GM19239 (cell line): ENCODE data around the gene BTN3A1.
"Not testable (repeated sequence)": the region's sequence is repeated elsewhere in the genome, so short reads cannot be mapped to it uniquely, and the experiment has no call there.

Source experiments
- DNase-seq: peaks from one replicate; pipeline ENCODE4 v3.0.0; 2011; ENCODE audit warnings: low spot score; ENCODE audit not compliant: insufficient read length
- FAIRE-seq: peaks from 2 replicates; lab custom pipeline; 2011; peaks lifted over from hg19 to GRCh38; lab: Jason Lieb, UNC

BTN3A1 gene

GRCh38 chr6:26378143-26378542, 23.9 kb upstream of the BTN3A1 start:
- not testable (repeated sequence) for DNase-seq, FAIRE-seq

GRCh38 chr6:26379292-26379691, 22.8 kb upstream of the BTN3A1 start:
- DNase-seq (no peak), FAIRE-seq (no peak)

- DNase-seq: no peak
- no peak for FAIRE-seq
Measured at GRCh38 chr6:26379740-26380139, 22.3 kb upstream of the BTN3A1 start.

GRCh38 chr6:26380256-26380655, 21.8 kb upstream of the BTN3A1 start:
- DNase-seq (no peak), FAIRE-seq (no peak)

GRCh38 chr6:26382121-26382520, 20.0 kb upstream of the BTN3A1 start:
- FAIRE-seq: no peak

GRCh38 chr6:26383624-26384417, 18.3 kb upstream of the BTN3A1 start:
- peak; percentile 93 for FAIRE-seq
- DNase-seq: no peak

More at GRCh38 chr6:26382121-26382520, 20.0 kb upstream of the BTN3A1 start:
- DNase-seq: no peak

GRCh38 chr6:26385734-26386125, 16.3 kb upstream of the BTN3A1 start:
- DNase-seq (no peak), FAIRE-seq (no peak)

GRCh38 chr6:26387565-26387964, 14.5 kb upstream of the BTN3A1 start:
- FAIRE-seq: no peak
- DNase-seq: no peak

GRCh38 chr6:26388014-26388413, 14.1 kb upstream of the BTN3A1 start:
- DNase-seq: no peak

GRCh38 chr6:26388441-26388840, 13.6 kb upstream of the BTN3A1 start:
- DNase-seq (no peak), FAIRE-seq (no peak)

More at GRCh38 chr6:26388014-26388413, 14.1 kb upstream of the BTN3A1 start:
- no peak for FAIRE-seq

- FAIRE-seq (no peak), DNase-seq (no peak)
Measured at GRCh38 chr6:26389349-26389894, 12.7 kb upstream of the BTN3A1 start.

GRCh38 chr6:26390531-26390930, 11.5 kb upstream of the BTN3A1 start:
- FAIRE-seq (no peak), DNase-seq (no peak)

GRCh38 chr6:26392932-26393636, 9.0 kb upstream of the BTN3A1 start:
- no peak for FAIRE-seq
- no peak for DNase-seq

- FAIRE-seq: no peak
- no peak for DNase-seq
Measured at GRCh38 chr6:26394289-26394688, 7.8 kb upstream of the BTN3A1 start.

- no peak for FAIRE-seq
- no peak for DNase-seq
Measured at GRCh38 chr6:26398555-26398954, 3.5 kb upstream of the BTN3A1 start.

GRCh38 chr6:26400626-26401025, 1.4 kb upstream of the BTN3A1 start:
- DNase-seq: no peak
- FAIRE-seq: no peak

GRCh38 chr6:26401389-26401986, 587 bp upstream of the BTN3A1 start:
- no peak for FAIRE-seq

GRCh38 chr6:26403893-26404292, 1.8 kb downstream of the BTN3A1 start:
- no peak for FAIRE-seq

More at GRCh38 chr6:26401389-26401986, 587 bp upstream of the BTN3A1 start:
- no peak for DNase-seq

GRCh38 chr6:26404546-26404945, 2.5 kb downstream of the BTN3A1 start:
- DNase-seq (no peak), FAIRE-seq (no peak)

More at GRCh38 chr6:26403893-26404292, 1.8 kb downstream of the BTN3A1 start:
- DNase-seq: no peak

GRCh38 chr6:26408828-26409730, 7.0 kb downstream of the BTN3A1 start:
- DNase-seq: no peak
- FAIRE-seq: no peak
